Fibroblast of villous mesenchyme (primary cell): ENCODE data around the gene TKT. TPM values are rescaled to one million over a fixed set of nuclear protein-coding genes. Genes with fewer than 3 reads are reported as not detected.

Source experiments
- DNase-seq: peaks from one replicate; pipeline ENCODE4 v3.0.0-alpha.2; 2010; ENCODE audit warnings: low read depth
- H3K4me3 ChIP-seq: 2 replicates; pipeline ENCODE4 v1.5.1; 2011; ENCODE audit warnings: low read depth, mild to moderate bottlenecking, low read length
- total RNA-seq: library from RNA; depleted of rRNA; stranded (reverse); fragments of >200 nt; gene quantifications from 2 replicates; pipeline ENCODE4 v1.2.3, GENCODE V29; 2012
- TF ChIP-seq, protein P1 (sequence below): IDR thresholded peaks from 2 replicates; pipeline ENCODE4 v1.5.1; 2012; ENCODE audit warnings: low read depth, mild to moderate bottlenecking, low read length; ENCODE audit not compliant: insufficient read depth

The TKT gene
- total RNA-seq, 1 donor, result 591 TPM

DNA sequence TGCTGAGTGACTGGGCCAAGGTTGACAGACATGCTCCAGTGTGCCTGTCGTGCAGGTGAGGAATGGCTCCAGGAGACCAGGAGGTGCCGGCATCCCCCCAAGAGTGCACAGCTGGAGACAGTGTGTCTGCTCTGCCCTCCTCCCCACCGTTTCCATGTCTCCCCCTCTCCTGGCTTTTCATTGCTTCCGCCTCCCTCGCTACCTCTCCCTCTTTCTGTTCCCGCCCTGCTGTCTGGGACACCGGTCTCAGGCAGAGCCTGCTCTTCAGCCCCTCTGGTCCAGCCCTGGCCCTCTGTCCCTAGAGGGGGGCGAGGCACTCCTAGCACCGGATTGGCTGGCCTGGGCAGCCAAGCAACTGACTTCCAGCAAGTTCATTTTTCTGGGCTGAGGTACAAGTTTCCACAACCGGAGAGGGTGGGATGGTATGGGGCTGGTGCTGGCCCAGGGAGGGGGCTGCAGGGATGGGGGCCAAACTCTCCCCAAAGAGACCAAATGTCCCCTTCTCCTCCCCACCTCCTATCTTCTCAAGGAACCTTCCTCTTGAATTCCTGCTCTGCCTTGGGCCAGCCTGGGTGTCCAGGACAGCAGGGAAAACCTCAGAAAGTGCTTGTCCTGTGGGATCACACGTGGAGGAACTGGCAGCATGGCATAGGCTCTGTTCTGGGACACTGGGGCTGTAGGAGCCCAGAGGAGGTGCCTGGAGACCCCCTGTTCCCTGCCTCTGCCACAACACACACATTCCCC lies 62.2 kb downstream of the TKT start:
- no peak overlapping the region for H3K4me3 ChIP-seq
- TF ChIP-seq, protein P1, sequence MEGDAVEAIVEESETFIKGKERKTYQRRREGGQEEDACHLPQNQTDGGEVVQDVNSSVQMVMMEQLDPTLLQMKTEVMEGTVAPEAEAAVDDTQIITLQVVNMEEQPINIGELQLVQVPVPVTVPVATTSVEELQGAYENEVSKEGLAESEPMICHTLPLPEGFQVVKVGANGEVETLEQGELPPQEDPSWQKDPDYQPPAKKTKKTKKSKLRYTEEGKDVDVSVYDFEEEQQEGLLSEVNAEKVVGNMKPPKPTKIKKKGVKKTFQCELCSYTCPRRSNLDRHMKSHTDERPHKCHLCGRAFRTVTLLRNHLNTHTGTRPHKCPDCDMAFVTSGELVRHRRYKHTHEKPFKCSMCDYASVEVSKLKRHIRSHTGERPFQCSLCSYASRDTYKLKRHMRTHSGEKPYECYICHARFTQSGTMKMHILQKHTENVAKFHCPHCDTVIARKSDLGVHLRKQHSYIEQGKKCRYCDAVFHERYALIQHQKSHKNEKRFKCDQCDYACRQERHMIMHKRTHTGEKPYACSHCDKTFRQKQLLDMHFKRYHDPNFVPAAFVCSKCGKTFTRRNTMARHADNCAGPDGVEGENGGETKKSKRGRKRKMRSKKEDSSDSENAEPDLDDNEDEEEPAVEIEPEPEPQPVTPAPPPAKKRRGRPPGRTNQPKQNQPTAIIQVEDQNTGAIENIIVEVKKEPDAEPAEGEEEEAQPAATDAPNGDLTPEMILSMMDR, result no peak
- no peak for DNase-seq

DNA sequence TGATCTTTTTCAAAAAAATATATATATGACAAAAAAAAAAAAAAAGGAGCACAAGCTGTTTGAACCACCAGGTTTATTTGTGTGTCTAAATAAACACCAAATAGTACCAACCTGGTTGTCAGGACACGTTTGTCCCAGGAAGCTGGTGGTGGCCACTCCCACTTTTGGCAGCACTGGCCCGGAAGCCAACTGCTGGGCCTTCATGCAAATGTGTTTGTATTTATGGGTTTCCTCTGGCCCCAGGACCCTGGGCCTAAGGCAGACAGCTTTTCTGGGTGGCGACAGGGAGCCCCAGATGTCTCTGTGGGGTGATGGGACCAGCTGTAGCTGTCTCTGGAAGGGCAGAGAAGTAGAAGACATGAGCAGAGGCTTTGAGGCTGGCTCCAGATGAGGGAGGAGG lies 63.2 kb downstream of the TKT start:
- TF ChIP-seq, protein P1, result no peak
- H3K4me3 ChIP-seq, result no peak overlapping the region
- no peak for DNase-seq

DNA sequence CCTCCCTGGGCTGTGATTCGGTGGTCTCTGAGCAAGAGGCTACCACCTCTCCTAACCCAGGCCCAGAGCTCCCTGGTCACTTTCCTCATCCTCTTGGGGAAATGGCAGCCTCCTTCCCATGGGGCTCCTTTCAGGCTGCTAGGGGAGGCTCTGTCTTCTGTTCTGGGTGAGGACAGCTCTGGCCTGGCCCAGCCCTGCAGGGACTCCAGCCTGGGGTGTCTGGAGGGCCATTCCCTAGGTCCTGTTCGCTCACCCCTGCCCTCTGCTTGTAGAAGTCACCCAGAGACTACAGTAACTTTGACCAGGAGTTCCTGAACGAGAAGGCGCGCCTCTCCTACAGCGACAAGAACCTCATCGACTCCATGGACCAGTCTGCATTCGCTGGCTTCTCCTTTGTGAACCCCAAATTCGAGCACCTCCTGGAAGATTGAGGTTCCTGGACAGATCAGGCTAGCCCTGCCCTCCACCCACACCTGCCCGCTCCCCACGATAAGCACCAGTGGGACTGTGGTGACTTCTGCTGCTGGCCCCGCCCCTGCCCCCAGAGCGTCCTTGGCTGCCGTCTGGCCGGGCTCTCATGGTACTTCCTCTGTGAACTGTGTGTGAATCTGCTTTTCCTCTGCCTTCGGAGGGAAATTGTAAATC lies 63.9 kb downstream of the TKT start:
- no peak overlapping the region for H3K4me3 ChIP-seq
- no peak for DNase-seq
- TF ChIP-seq, protein P1, result no peak

DNA sequence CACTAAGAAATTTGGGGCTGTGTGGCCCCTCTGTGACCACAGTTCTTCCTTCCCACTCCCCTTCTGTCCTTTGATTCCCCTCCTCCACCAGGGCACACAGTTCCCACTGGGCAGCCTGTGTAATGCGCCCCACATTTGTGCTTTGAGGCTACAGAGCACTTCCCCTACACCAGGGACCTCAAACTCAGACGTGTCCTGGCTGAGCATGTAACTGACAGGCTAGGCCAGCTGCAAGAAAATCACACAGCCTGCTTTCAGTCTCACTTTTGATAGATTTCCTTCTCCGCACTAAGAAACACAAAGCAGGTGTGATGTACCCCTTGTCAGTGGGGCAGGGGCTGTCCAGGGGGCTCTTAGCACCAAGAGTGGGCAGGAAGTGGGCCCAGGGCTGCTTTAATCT lies 65.2 kb downstream of the TKT start:
- DNase-seq, result no peak
- no peak overlapping the region for H3K4me3 ChIP-seq
- TF ChIP-seq, protein P1, result no peak

- TF ChIP-seq, protein P1, result no peak
- H3K4me3 ChIP-seq, result no peak overlapping the region
- no peak for DNase-seq
Observed at GRCh38 chr3:53189276-53189675, 66.5 kb downstream of the TKT start.

- H3K4me3 ChIP-seq, result no peak overlapping the region
- TF ChIP-seq, protein P1, result no peak
- no peak for DNase-seq
Observed at GRCh38 chr3:53188720-53189119, 67.1 kb downstream of the TKT start.
